Hepatocyte (in vitro differentiated cells): ENCODE results near the gene HSD17B1.

Experiments used
- CTCF ChIP-seq: fragments of 200-600 bp; sonication (generic); IDR thresholded peaks from 2 replicates; pipeline ENCODE4 v1.5.1; 2016; ENCODE audit warnings: antibody characterized with exemption, mild to moderate bottlenecking; ENCODE audit not compliant: poor library complexity
- EZH2 ChIP-seq: fragments of 200-600 bp; sonication (generic); IDR thresholded peaks from 2 replicates; pipeline ENCODE4 v1.6.1; 2016; ENCODE audit warnings: antibody characterized with exemption, mild to moderate bottlenecking, borderline replicate concordance
- EZH2phosphoT487 ChIP-seq: fragments of 200-600 bp; sonication (generic); IDR thresholded peaks from one replicate; pipeline ENCODE4 v1.6.1; 2018; ENCODE audit warnings: antibody characterized with exemption, mild to moderate bottlenecking, low read depth, moderate library complexity; ENCODE audit not compliant: unreplicated experiment, severe bottlenecking

DNA sequence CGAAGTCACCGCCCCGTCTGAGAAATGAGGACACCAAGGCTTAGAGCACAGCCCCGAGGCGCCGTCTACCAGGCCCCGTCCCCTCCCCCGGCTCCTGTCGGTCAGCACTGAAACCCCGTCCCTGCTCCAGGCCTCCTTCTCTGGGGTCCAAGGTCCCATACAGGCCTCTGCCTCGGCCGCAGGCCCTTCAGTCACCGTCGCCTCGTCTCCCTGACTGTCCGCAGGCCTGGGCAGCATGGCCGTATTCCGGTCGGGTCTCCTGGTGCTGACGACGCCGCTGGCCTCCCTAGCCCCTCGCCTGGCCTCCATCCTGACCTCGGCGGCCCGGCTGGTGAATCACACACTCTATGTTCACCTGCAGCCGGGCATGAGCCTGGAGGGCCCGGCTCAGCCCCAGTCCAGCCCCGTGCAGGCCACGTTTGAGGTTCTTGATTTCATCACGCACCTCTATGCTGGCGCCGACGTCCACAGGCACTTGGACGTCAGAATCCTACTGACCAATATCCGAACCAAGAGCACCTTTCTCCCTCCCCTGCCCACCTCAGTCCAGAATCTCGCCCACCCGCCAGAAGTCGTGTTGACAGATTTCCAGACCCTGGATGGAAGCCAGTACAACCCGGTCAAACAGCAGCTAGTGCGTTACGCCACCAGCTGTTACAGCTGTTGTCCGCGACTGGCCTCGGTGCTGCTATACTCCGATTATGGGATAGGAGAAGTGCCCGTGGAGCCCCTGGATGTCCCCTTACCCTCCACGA is 9.8 kb downstream of the HSD17B1 start:
- TF ChIP-seq CTCF (no peak), EZH2 (no peak), EZH2phosphoT487 (no peak)
